GM18907 (cell line): ENCODE results near the gene LGR6.

Experiments
- ATAC-seq: cut with Tn5 transposase; IDR thresholded peaks from one replicate; pipeline ENCODE4 v1.9.1; 2021; ENCODE audit warnings: mild to moderate bottlenecking, moderate library complexity; ENCODE audit not compliant: unreplicated experiment

Gene LGR6

DNA sequence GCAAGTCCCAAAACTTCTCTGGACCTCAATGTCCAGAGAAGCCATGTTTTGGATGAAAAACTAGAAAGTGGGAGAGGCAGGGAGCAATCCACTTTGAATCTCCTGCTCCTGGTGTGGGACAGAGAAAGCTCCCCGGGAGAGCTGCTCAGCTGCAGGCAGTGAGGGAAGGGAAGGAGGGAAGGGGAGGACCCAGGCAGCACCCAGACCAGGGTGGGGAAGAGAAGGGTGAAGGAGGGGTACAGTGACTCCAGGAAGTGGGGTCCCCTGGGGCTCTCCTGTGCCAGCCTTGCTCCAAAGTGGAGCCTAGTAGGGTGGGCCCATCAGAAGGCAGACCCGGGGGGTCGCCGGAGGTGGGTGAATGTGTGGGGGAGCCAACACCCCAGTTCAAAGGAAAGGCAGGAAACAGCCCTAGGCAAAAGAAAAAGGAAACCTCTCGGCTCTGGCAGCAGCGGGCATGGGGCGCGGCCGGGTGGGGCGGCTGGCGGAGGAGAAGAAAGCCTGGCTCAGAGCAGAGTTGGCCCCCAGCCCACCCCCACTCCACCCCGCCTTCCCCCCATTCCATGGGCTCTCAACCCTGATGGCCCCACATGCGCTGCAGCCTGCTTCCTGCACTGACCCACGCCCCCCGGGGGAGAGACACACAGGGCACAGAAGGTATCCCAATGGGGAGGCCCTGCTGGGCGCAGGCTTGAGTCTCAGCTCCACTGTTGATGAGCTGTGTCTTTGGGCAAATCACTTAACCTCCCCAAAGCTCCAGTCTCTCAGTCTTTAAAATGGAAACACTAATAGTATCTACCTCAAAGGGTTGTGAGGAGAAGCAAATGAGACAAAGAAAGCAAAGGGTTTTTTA lies 5.7 kb downstream of the LGR6 start:
- ATAC-seq: no peak

DNA sequence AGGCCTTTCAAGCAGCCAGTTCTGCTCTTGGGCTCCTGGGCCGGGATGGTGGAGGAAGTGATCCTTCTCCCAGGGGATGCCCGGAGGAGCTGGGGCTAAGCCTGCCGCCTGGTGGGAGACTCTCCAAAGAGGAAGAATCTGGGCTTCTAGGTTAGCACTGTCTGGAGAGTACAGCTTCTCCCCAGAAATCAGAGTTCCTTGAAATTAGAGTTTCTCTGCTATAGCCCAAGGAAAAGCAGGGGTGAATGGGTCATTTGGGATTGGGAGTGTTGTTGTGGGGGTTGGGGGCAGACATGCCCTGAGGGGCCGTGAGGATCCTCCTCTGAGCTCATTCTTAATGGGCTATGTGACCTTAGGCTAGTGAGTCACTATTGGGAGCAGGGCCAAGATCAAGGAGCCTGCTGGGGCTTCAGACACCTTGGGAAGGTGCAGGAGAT lies 6.5 kb downstream of the LGR6 start:
- no peak for ATAC-seq

DNA sequence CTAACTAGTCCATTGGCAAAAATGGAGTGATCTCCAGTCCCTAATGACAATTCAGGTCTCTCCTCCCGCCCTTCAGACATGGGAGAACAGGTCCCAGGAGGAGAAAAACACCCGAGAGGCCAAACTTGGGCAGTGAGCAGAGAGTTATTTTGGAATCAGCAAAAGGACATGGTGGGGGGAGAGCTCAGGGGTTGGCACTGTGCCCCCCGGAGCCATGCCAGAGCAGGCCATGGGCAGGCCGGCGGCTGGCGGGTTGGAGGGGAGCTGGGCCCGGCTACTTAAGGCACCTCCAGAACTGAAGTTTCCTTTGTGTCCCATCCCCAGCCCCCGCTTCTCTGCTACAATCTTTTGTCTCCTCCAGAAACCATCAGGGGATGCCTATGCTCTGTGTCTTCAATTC lies 7.1 kb downstream of the LGR6 start:
- ATAC-seq: no peak

DNA sequence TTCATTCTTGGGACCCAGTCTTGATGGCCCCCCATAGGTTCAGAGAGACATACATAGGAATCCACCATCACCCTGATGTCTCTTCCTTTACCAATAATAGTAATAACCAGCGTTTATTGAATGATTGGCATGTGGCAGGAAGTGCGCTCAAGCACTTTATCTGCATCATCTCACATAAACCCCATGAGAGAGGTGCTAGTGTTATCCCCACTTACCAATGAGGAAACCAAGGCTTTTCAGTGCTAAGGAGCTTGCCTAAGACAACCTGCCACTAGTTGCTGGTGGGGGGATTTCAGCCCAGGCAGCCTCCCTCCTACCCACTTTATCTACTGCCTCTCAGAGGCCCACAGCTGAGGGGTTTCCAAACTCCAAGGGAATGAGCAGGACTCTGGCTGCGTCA lies 7.7 kb downstream of the LGR6 start:
- ATAC-seq: no peak

DNA sequence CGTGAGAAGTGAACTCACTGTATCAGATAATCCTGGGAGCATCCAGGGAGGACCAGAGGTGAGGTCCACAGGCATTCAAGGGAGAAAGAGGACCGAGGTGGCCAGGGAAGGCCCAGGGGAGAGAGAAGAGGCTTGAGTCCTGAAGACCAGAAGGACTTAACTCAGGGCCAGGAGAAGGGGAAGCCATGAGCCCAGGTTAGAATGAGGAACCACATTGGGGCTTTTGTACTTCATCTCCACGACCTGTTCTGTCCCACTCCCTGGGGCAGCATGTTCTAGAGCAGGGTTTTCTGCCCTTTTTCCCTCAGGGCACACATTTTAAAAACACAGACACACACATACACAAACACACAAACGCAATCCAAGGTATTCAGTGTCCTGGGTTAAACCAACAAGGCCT lies 8.4 kb downstream of the LGR6 start:
- no peak for ATAC-seq

DNA sequence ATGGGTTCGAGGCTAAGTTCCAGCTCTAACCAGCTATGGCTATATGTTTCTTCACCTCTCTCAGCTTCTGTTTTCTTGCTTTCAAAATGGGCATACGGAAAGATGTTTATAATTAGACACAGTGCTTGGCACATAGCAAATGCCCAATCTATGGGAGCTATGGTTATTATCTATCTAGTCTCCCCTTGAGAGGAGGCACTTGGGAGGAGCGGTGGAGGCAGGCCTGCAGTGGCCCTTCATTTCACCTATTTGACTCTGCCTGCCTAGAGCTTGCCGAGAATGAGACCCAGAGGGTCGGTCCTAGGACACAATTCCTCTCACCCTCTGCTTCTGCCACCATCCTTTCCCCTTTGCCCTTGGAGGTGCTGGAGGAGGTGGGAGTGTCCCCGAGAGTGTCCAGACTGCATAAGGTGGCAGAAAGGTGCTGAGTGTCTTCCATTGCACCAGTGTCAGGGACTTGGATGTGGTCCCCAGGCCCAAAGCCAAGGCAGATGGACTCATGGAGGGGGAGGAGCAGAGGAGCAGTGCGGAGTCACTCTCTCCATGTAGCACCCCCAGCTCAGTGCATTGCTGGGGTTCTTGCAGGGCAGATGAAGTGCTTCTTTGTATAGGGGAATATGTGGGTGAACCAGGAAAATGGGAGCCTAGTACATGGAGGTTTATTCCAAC lies 9.0 kb downstream of the LGR6 start:
- ATAC-seq: no peak

DNA sequence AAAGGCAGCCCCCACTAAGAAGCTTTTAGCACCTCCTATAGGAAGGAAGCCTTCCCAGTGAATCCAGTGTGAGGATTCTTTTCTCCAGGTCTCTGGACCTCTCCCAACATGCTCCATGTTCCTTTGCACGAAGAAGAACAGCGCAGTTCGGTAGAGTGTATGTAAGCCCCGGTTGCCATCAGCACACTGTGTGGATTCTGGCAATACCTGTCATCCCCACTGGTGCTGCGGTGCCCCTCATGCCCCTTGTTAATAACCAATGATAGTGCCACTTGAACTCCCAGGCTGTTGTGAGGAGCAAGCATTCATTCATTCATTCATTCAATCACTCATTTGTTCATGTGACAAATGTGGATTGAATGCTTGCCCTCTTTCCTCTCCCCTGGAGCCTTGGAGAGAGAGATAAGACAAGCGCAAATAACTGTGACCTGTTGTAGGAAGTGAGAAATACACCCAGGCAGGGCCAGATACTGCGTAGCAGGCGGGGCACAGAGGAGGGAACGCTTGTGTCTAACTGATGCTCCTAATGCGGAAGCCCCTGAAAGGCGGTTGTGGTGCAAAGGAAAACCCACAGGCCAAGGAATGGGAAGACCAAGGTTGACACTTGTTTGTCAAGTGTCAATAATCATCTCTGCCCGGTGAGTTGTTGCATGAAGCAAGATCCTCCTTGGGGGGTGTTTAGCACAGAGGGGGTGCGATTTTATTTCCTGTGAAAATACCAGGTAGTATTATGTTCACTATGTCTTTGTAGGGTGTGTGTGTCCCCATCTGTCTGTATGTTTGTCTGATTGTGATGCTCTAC lies 9.8 kb downstream of the LGR6 start:
- ATAC-seq: no peak

DNA sequence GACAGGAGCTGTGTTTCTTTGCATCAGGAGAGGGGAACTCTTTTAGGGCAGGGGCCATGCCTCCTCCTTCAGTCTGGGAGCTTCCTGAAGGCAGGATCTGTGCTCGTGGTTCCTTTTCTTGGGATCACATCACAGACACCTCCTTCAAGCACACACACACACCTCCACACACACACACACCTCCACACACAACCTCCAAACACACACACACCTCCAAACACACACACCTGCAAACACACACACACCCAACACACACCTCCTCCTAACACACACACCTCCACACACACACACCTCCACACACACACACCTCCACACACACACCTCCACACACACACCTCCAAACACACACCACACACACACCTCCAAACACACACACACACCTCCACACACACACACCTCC lies 10.5 kb downstream of the LGR6 start:
- no peak for ATAC-seq

DNA sequence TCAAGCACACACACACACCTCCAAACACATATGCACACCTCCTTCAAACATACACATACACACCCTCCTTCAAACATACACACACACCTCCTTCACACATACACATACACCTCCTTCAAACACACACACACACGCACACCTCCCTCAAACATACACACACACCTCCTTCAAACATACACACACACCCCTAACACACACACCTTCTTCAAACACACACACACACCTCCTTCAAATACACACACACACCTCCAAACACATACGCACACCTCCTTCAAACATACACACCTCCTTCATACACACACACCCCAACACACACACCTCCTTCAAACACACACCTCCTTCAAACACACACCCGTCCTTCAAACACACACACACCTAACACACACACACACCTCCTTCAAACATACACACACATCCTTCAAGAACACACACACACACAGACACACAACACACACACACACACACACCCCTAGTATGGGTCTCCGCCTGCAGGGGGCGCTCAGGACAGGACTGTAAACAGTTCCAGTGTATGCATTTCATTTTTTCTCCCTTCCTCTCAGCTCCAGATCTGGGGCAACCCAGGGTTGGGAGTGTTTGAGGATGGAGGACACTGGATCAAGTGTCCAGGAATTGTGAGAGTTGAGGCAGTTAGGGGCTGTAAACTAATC lies 12.1 kb downstream of the LGR6 start:
- no peak for ATAC-seq

DNA sequence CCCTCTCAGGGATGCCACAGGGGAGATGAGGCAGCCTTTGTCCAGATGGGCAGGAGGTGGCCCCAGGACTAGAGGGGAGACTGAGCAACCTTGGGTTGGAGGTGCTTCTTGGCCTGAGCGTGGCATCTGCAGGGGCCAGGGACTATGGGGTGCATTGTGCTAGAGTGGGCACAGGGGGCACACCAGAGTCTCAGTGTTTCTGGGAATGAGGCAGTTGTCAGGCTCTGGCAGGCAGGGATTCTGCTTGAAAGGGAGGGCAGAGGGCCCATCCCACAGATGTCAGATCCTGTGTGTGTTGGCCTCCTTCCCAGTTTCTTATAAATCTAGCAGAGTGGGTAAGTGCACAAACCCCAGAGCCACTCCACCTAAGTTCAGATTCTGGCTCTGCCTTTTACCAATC lies 13.7 kb downstream of the LGR6 start:
- no peak for ATAC-seq

DNA sequence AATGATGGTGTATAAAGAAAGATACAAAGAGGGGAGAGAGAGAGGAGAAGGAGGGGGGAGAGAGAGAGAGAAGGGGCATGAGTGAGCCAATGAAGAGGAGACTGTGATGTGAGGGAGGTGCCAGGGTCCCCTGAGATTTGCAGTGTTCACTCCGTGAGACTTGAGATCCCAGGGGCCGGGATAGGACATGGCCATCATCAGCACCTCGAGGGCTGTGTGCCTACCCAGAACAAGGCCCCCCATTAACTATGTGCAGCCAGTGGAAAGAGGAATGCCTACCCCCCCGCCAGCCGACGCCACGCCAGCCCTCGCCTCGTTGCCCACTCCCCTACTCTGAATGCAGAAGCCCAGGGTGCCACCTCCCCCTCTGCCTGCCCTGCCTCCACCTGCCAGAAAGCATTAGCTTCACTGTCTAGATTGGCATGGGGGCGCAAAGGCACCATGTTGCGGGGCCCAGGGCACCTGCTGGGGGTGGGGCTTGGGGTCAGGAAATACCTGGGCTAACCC lies 14.8 kb downstream of the LGR6 start:
- ATAC-seq: no peak

DNA sequence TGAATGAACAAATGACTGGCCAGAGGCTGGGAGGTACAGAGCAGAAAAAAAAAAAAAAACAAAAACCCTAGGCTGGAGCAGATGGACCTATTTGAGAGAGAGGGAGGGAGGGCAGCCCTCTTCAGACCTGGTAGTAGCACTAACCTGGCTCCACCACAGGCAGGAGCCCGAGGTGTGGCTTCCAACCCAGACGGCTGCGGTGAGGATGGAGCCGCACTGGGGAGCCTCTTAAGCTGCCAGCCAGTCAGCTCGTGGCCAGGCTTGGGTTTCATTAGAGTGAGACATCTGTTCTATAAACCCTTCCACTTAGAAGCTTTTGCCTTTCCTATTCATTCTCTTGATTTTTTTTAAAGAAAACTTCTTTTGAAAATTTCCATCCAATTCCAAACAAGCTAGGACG lies 16.8 kb downstream of the LGR6 start:
- no peak for ATAC-seq

DNA sequence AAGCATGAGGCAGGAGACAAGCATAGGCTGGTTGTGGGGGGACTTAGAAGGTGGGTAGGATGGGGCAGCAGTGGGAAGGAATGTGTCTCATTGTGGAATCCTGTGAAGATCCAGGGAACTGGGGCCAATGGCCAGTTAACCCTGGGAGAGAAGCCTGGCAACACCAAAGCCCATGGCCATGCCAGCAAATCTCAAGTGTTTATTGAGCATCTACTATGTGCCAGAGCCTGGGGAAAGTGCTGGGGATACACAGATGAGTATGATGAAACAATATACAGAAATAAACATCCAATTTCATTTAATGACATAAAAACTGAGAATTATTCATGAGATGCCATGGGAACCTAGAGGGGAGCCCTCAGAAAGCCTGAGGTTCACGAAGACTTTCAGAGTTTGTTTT lies 17.4 kb downstream of the LGR6 start:
- ATAC-seq: no peak

DNA sequence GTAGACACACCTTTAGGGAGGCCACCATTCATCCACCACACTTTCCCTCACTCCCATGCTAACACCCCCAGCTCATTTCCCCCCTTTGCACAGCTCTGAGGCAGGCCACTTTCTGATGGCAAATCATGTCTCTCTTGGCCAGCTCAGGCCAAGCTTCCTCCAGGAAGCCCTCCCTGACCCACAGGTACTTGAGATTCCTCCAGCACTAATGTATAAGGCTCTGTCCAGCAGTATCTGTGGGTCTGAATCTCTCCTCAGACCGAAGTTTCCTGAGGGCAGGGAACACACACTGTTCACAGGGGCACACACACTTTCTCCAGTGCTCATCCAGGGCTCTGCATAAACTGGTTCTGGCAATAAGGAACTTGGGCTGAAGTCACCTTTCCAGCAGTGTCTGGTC lies 19.2 kb downstream of the LGR6 start:
- ATAC-seq: no peak

DNA sequence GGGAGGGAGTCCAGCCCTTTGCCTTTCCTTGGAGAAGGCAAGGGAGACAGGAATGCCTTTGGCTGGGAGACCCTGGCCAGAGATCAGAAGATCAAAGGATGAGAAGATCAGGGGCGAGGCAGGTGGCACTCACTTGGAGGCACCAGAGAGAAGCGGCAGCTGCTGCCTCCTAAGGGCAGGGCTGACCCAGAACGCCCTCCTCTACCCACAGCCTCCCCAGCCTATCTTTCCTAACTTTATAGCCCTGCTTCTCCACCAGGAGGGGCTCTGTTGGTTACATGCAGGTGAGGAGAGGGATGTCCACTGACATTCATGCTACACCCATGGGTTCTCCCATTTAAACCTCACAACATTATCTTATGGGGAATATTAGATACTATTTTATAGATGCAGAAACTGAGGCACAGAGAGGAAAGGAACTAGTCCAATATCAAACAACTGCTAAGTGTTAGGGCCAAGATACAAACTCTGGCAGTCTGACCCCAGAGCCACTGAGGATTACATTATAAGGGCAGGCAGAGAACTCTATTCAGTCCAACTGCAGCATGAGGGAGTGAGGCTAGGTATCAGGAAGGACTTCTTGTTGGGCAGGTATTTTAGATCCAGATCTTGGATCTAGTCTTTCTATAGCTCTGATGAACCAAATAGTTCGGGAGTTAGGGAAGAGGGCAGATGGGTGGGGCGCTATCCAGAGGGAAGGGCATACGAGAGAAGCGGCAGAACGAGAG lies 19.9 kb downstream of the LGR6 start:
- no peak for ATAC-seq

DNA sequence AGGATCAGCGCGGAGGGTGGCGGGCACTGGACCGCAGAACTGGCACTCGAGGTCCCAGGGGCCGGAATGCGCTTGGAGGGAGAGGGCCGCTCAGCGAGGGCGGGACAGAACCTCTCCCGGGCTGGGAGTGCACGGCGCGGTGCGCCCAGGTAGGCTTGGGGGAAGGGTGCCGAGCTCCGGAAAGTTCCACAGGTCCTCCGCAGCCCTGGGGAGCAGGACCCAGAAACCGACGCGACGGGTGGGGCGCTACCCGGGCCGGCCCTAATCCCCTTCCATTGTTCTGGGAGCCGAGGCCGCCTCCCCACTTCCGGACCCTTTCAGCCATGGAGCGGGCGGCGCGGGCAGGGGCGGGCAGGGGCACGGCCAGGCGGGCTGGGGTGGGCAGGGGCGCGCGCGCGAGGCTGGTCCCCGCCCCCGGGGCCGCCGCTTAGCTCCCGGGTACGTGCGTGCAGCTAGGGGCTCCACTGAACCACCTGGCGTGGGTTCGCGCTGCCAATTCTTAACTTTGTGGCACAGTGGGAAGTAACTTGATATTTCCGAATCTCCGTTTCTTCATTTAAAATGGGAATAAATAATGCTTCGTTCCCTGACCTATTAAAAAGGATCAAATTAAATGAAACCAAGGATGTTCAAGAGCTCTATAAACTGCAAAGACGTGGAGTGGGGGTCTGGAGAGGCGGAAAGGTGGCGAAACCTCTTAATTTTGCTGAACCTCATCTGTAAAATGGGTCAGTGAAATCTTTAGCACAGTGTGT lies 20.7 kb downstream of the LGR6 start:
- ATAC-seq: no peak

DNA sequence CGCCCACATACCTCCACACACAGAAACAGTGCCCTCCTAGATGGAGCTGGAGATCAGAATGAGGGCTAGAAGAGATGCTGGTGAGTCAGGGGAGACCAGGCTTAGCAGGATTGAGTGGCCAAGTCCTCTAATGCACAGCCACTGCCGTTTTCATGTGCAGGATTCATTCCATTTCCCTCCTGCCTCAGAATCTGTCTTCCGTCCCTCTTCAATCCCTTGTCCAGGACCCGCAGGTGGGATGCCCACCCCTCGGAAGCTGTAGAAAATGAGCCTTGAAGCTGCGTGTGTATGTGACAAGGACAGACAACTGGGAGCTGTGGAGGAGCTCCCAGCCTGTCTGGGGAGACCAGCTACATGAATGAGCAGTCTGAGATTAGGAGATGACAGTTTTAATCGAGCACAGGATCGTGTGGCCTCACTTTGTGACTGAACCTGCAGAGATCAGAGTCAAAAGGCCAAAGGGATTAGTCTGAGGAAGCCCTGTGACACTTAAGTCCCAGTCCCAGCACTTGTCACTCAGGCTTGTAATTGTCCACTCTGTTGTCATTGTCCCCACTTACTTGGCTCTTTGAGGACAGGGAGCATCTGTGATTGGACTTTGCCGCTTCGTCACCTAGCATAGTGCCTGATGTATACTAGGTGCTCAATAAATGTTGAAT lies 22.0 kb downstream of the LGR6 start:
- ATAC-seq: no peak

DNA sequence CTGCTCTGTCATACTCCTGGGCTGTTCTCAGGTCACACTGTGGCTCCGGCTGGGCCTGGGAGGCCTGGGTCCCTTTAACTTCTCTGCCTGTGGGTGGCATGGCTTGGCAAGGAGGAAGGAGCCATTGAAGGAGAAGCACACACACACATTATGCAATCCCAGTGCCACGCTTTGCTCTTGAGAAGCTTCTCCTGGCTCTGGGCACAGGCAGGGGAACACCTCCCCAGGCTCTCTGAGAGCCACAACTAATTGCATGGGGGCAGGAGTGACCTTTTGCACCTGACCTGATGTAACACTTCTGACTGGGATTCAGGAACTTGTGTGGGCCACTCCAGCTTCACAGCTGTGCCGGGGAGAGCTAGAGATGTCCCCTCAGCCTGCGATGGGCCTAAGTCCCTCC lies 23.1 kb downstream of the LGR6 start:
- no peak for ATAC-seq

DNA sequence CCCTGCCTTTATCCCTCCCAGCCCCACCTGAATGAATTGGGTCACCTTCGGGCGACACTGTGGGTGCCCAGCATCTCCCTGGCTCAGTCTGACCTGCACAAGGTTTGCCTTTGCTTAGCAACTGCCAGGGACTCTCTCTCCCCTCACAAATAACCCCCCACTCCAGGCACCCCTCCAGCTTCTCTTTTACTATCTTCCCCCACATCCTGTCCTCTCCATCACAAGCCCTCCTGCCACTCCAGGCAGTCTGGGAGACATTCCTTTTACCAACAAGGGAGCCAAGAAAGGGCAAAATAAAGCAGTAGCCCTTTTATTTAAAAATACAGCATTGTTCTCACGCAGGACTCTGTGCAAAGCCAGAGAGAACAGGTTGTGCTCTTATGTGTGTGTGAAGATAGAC lies 23.9 kb downstream of the LGR6 start:
- ATAC-seq: no peak
